PC-3 (cell line): ENCODE measurements around the gene SCOC. TPM values are rescaled to one million over a fixed set of nuclear protein-coding genes. Genes with fewer than 3 reads are reported as not detected.

ENCODE experiments used
- ATAC-seq: fragments of 200-7000 bp; cut with Tn5 transposase; 2 replicates; pipeline ENCODE4 v1.9.1; 2020; ENCODE audit warnings: mild to moderate bottlenecking, moderate library complexity
- BruUV-seq: library from RNA; stranded (reverse); fragments of 400-500 nt; replicated peaks from 2 replicates; lab custom pipeline; 2021; lab: Mats Ljungman, UMichigan
- CTCF ChIA-PET: fragments of 300-600 bp; sonication (Branson Sonifier 250); formaldehyde crosslinking; loops from one replicate; lab custom pipeline; 2022; ENCODE audit warnings: antibody characterized with exemption; lab: Charles Lee
- POLR2A ChIA-PET: fragments of 300-600 bp; sonication (Branson Sonifier 250); formaldehyde crosslinking; loops from one replicate; lab custom pipeline; 2022; ENCODE audit warnings: antibody characterized with exemption; ENCODE audit not compliant: unreplicated experiment; lab: Charles Lee
- DNase-seq: peaks from one replicate; pipeline ENCODE4 v3.0.0-alpha.2; 2015
- H2AFZ ChIP-seq: fragments of 300-600 bp; sonication (generic); 2 replicates; pipeline ENCODE4 v1.6.0; 2016; ENCODE audit warnings: antibody characterized with exemption, low read length
- H3F3A ChIP-seq: fragments of 300-600 bp; sonication (generic); one replicate; pipeline ENCODE4 v1.6.0; 2017; ENCODE audit warnings: antibody characterized with exemption, low read length, control low read depth, mild to moderate bottlenecking; ENCODE audit not compliant: unreplicated experiment
- H3K27ac ChIP-seq: fragments of 300-600 bp; sonication (generic); 2 replicates; pipeline ENCODE4 v1.5.1; 2016; ENCODE audit warnings: mild to moderate bottlenecking, low read length
- H3K27me3 ChIP-seq: fragments of 300-600 bp; sonication (generic); 2 replicates; pipeline ENCODE4 v1.6.1; 2016; ENCODE audit warnings: low read length, mixed read lengths
- H3K36me3 ChIP-seq: fragments of 300-600 bp; sonication (generic); 2 replicates; pipeline ENCODE4 v1.6.1; 2016; ENCODE audit warnings: low read depth, mixed run types, low read length, mixed read lengths
- H3K4me1 ChIP-seq: fragments of 300-600 bp; sonication (generic); 2 replicates; pipeline ENCODE4 v1.5.1; 2016; ENCODE audit warnings: low read length; ENCODE audit not compliant: insufficient read depth
- H3K4me2 ChIP-seq: fragments of 300-600 bp; sonication (generic); 2 replicates; pipeline ENCODE4 v1.6.0; 2016; ENCODE audit warnings: low read length
- H3K4me3 ChIP-seq: fragments of 300-600 bp; sonication (generic); 2 replicates; pipeline ENCODE4 v1.5.1; 2016; ENCODE audit warnings: mild to moderate bottlenecking, low read length, mixed read lengths
- H3K79me2 ChIP-seq: fragments of 300-600 bp; sonication (generic); 2 replicates; pipeline ENCODE4 v1.6.1; 2017; ENCODE audit warnings: low read length, mixed read lengths
- H3K9ac ChIP-seq: fragments of 300-600 bp; sonication (generic); 2 replicates; pipeline ENCODE4 v1.6.0; 2016; ENCODE audit warnings: mild to moderate bottlenecking, low read length
- H3K9me2 ChIP-seq: fragments of 300-600 bp; sonication (generic); replicated peaks from 2 replicates; pipeline ENCODE4 v1.6.1; 2016; ENCODE audit warnings: mixed run types, low read length, mixed read lengths
- H3K9me3 ChIP-seq: fragments of 300-600 bp; sonication (generic); 2 replicates; pipeline ENCODE4 v1.6.1; 2016; ENCODE audit warnings: low read length, mixed read lengths
- H4K20me1 ChIP-seq: fragments of 300-600 bp; sonication (generic); 2 replicates; pipeline ENCODE4 v1.6.1; 2016; ENCODE audit warnings: low read length, mixed read lengths
- CTCF ChIP-seq: fragments of 300-600 bp; sonication (generic); conservative IDR thresholded peaks from 2 replicates; pipeline ENCODE4 v1.5.1; 2017; ENCODE audit warnings: antibody characterized with exemption, low read depth, mild to moderate bottlenecking, low read length
- EZH2 ChIP-seq: fragments of 300-600 bp; sonication (generic); IDR thresholded peaks from one replicate; pipeline ENCODE4 v1.6.1; 2017; ENCODE audit warnings: antibody characterized with exemption, mild to moderate bottlenecking, low read length; ENCODE audit not compliant: unreplicated experiment
- EZH2phosphoT487 ChIP-seq: fragments of 300-600 bp; sonication (generic); IDR thresholded peaks from 2 replicates; pipeline ENCODE4 v1.6.1; 2018; ENCODE audit warnings: mild to moderate bottlenecking, antibody characterized with exemption, low read length, borderline replicate concordance
- intact Hi-C: fragments of 100-400 bp; cut with micrococcal nuclease; formaldehyde crosslinking; loops from 2 replicates; pipeline ENCODE4 v1.9.0; 2023
- total RNA-seq: library from RNA; depleted of rRNA; stranded (reverse); fragments of >200 nt; gene quantifications from 2 replicates; pipeline ENCODE4 v1.2.3, GENCODE V29; 2014

The SCOC gene
- total RNA-seq, 1 experiment from 2014 or later: 28.2 TPM

DNA sequence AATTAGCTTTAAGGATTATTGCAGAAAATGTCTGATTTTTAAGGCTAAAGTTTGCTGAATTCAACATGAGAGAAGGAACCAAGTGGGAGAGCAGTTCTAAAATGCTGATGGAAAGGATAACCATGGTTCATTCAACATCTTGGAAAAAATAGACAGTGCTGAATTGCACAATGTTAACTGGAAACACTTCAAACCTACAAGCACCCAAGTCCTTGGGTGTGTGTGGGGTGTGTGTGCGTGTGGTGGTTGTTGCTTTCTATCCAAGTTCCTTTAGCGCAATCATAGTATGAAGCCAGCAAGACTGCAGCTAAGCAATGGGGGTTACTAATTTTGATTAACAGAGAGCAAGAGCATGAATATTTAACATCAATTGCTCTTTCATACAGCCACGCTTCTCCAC, 29.3 kb upstream of the SCOC start:
- Histone ChIP-seq H3K9me3 (no peaks in the 10 kb centered on the region), H3K27ac (no peak overlapping the region), H3K27me3 (no peaks in the 10 kb centered on the region), H3K79me2 (no peaks in the 10 kb centered on the region), H3K9ac (no peak overlapping the region), H3K4me1 (peaks cover 5% of the 10 kb centered on the region; the same call in 1 of the 2 replicates), H3F3A (no peaks in the 10 kb centered on the region), H3K36me3 (no peaks in the 10 kb centered on the region), H3K4me3 (no peak overlapping the region), H3K9me2 (no peaks in the 10 kb centered on the region), H3K4me2 (no peak overlapping the region), H2AFZ (no peak overlapping the region), H4K20me1 (no peaks in the 10 kb centered on the region)
- DNase-seq (no peak), ATAC-seq (no peak)
- ChIA-PET CTCF (no interaction called here), POLR2A (interaction anchor here (0.6 kb wide), 1 partner anchor 717 kb away, joined by 5 read pairs; no protein-coding TSS in a partner anchor)
- no TSS peak for BruUV-seq
- intact Hi-C loops: no loop called here
- no peak for TF ChIP-seq CTCF
- TF ChIP-seq EZH2: no peak
- no peak for TF ChIP-seq EZH2phosphoT487

DNA sequence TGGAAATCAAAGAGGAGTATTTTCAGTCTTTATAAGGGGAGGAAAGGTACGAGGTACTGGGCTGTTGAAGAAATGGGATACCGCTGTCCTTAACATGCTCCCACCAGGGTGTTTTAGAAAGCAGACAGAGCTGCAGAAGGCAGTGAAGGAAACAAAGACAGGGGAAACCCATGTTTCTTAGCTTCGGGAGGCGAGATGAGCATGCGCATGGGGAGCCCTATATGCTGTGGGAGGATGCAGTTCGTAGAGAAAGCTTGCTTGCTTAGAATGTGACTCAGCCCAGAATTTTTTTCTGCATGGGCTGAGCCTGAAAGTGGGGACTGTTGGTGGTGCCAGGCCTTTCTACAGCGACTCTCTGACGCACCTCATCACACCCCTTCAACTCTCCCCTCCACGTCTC, 28.8 kb upstream of the SCOC start:
- H3K9ac ChIP-seq: no peak overlapping the region
- TF ChIP-seq EZH2: no peak
- no peak for TF ChIP-seq EZH2phosphoT487
- TF ChIP-seq CTCF: no peak
- H3F3A ChIP-seq: no peaks in the 10 kb centered on the region
- ATAC-seq (no peak), DNase-seq (no peak)
- ChIA-PET CTCF (no interaction called here), POLR2A (interaction anchor here (0.6 kb wide), 1 partner anchor 717 kb away, joined by 5 read pairs; no protein-coding TSS in a partner anchor)
- H3K27me3 ChIP-seq: no peaks in the 10 kb centered on the region
- H3K27ac ChIP-seq: no peak overlapping the region
- H4K20me1 ChIP-seq: no peaks in the 10 kb centered on the region
- no peaks in the 10 kb centered on the region for H3K36me3 ChIP-seq
- H3K4me2 ChIP-seq: no peak overlapping the region
- no peak overlapping the region for H3K4me3 ChIP-seq
- H3K9me2 ChIP-seq: no peaks in the 10 kb centered on the region
- H3K9me3 ChIP-seq: no peaks in the 10 kb centered on the region
- intact Hi-C loops: no loop called here
- no peaks in the 10 kb centered on the region for H3K79me2 ChIP-seq
- H2AFZ ChIP-seq: no peak overlapping the region
- H3K4me1 ChIP-seq: peaks cover 5% of the 10 kb centered on the region; the same call in 1 of the 2 replicates
- no TSS peak for BruUV-seq

DNA sequence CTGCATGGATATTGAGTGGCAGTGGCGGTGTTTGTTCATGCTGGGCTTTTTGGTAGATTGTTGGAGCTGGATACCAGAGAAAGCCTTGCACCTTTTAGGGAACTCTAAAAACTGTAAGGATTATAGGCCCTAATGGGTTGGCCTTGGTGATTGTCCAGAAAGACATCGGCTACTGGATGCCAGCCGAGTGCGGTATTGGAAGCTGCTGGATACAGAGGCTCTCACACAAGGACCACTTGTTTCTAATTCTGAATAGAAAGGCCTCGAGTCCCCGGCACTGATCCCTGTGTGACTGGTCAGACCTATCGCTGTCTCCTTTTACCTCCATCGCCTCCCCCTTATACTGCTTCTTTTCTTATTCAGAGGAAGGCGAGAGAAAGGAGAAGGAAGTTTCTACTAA, 27.3 kb upstream of the SCOC start:
- no peak for ATAC-seq
- Histone ChIP-seq H3K9me3 (no peaks in the 10 kb centered on the region), H3F3A (no peaks in the 10 kb centered on the region), H3K4me1 (peaks cover 5% of the 10 kb centered on the region; the same call in 1 of the 2 replicates), H3K27ac (no peak overlapping the region), H3K36me3 (no peaks in the 10 kb centered on the region), H4K20me1 (no peaks in the 10 kb centered on the region), H2AFZ (no peak overlapping the region), H3K79me2 (no peaks in the 10 kb centered on the region), H3K4me2 (no peak overlapping the region), H3K9me2 (no peaks in the 10 kb centered on the region), H3K27me3 (no peaks in the 10 kb centered on the region), H3K9ac (no peak overlapping the region), H3K4me3 (no peak overlapping the region)
- CTCF ChIA-PET: no interaction called here
- POLR2A ChIA-PET: no interaction called here
- intact Hi-C loops: no loop called here
- TF ChIP-seq CTCF (no peak), EZH2phosphoT487 (no peak), EZH2 (no peak)
- no peak for DNase-seq
- no TSS peak for BruUV-seq
